Measurements from ENCODE around the gene ARFIP2. TPM values are rescaled to one million over a fixed set of nuclear protein-coding genes. Genes with fewer than 3 reads are reported as not detected.

Gene ARFIP2
- total RNA-seq, 6 donors from 2014 or later: 41.7 to 80.7 (median 54.6) TPM

GRCh38 chr11:6452219-6452618 is 28.9 kb downstream of the ARFIP2 start:
- no peaks in the 10 kb centered on the region for H3K27me3 ChIP-seq
- TF ChIP-seq POLR2AphosphoS5 (IDR thresholded peaks at IDR 0.05) (no peak), EP300 (IDR thresholded peaks at IDR 0.05) (no peak), POLR2A (IDR thresholded peaks at IDR 0.05) (no peak), CTCF (IDR thresholded peaks at IDR 0.05) (no peak)
- no peaks in the 10 kb centered on the region for H3K9me3 ChIP-seq
- H3K36me3 ChIP-seq: peaks cover 38 to 96% (median 81%) of the 10 kb centered on the region in 4 donors
- peak in 1 of 2 donors; percentile 50 for ATAC-seq (ENCODE audit: low FRiP score in 2 of 2)
- H3K27ac ChIP-seq: no peak overlapping the region
- no peak for DNase-seq
- 86 to 91% methylated on average over 3 of the region's 3 CpGs for WGBS, 2 donors
- H3K4me1 ChIP-seq: no peaks in the 10 kb centered on the region
- H3K4me3 ChIP-seq: no peak overlapping the region

- Histone ChIP-seq H3K27ac (no peak overlapping the region), H3K36me3 (peaks cover 27 to 60% (median 45%) of the 10 kb centered on the region in 4 donors), H3K9me3 (no peaks in the 10 kb centered on the region), H3K27me3 (no peaks in the 10 kb centered on the region), H3K4me3 (no peak overlapping the region), H3K4me1 (no peaks in the 10 kb centered on the region)
- peak in 1 of 2 donors; percentile 35 for ATAC-seq (ENCODE audit: low FRiP score in 2 of 2)
- WGBS, 2 donors: 87% methylated on average over 3 of the region's 3 CpGs
- no peak for TF ChIP-seq POLR2A (IDR thresholded peaks at IDR 0.05)
- TF ChIP-seq CTCF (IDR thresholded peaks at IDR 0.05): no peak
- no peak for TF ChIP-seq EP300 (IDR thresholded peaks at IDR 0.05)
- no peak for TF ChIP-seq POLR2AphosphoS5 (IDR thresholded peaks at IDR 0.05)
- DNase-seq: peak in 1 of 2 donors; percentile 25
Observed at GRCh38 chr11:6448574-6448973, 32.6 kb downstream of the ARFIP2 start.

GRCh38 chr11:6443269-6444003 is 37.7 kb downstream of the ARFIP2 start:
- Histone ChIP-seq H3K9me3 (no peaks in the 10 kb centered on the region), H3K27ac (no peak overlapping the region), H3K36me3 (peaks cover 0 to 9% (median 0%) of the 10 kb centered on the region in 4 donors), H3K4me1 (peaks cover 0 to 6% (median 3%) of the 10 kb centered on the region in 4 donors), H3K27me3 (no peaks in the 10 kb centered on the region), H3K4me3 (no peak overlapping the region)
- 25 to 39% methylated on average over 4 to 5 of the region's 5 CpGs for whole genome bisulfite sequencing, 2 donors
- TF ChIP-seq CTCF (IDR thresholded peaks at IDR 0.05) (peak; percentile 72 to 82 (median 80)), EP300 (IDR thresholded peaks at IDR 0.05) (no peak)
- ATAC-seq (ENCODE audit: low FRiP score in 2 of 2): peak; percentile 79 to 86
- DNase-seq: peak; percentile 50 to 60

GRCh38 chr11:6442441-6442840 is 38.7 kb downstream of the ARFIP2 start:
- Histone ChIP-seq H3K27ac (no peak overlapping the region), H3K27me3 (no peaks in the 10 kb centered on the region), H3K9me3 (no peaks in the 10 kb centered on the region), H3K36me3 (no peaks in the 10 kb centered on the region), H3K4me3 (no peak overlapping the region), H3K4me1 (peaks cover 0 to 6% (median 3%) of the 10 kb centered on the region in 4 donors)
- DNase-seq (no peak), ATAC-seq (ENCODE audit: low FRiP score in 2 of 2) (no peak)
- WGBS, 2 donors: 84 to 93% methylated on average over 4 of the region's 4 CpGs
- TF ChIP-seq POLR2A (IDR thresholded peaks at IDR 0.05) (no peak), EP300 (IDR thresholded peaks at IDR 0.05) (no peak), POLR2AphosphoS5 (IDR thresholded peaks at IDR 0.05) (no peak), CTCF (IDR thresholded peaks at IDR 0.05) (no peak)

GRCh38 chr11:6440906-6441358 is 40.2 kb downstream of the ARFIP2 start, which contains the start of gene HPX:
Gene HPX, minus strand, starts transcription at chr11:6440987. Its CDS starts 24 bp downstream, at chr11:6440963.
- H3K36me3 ChIP-seq: no peaks in the 10 kb centered on the region
- H3K4me1 ChIP-seq: peaks cover 0 to 6% (median 3%) of the 10 kb centered on the region in 4 donors
- no peak for ATAC-seq (ENCODE audit: low FRiP score in 2 of 2)
- no peak for TF ChIP-seq CTCF (IDR thresholded peaks at IDR 0.05)
- TF ChIP-seq EP300 (IDR thresholded peaks at IDR 0.05): no peak
- TF ChIP-seq POLR2AphosphoS5 (IDR thresholded peaks at IDR 0.05): no peak
- no peak for TF ChIP-seq POLR2A (IDR thresholded peaks at IDR 0.05)
- WGBS, 2 donors: 61 to 81% methylated on average over 2 to 3 of the region's 3 CpGs
- H3K27me3 ChIP-seq: no peaks in the 10 kb centered on the region
- no peak for DNase-seq
- no peak within 1 kb of the TSS for H3K4me3 ChIP-seq
- no peaks in the 10 kb centered on the region for H3K9me3 ChIP-seq
- H3K27ac ChIP-seq: no peak within 1 kb of the TSS
